H1 (cell line): ENCODE measurements around the gene MYO16. TPM values are rescaled to one million over a fixed set of nuclear protein-coding genes. Genes with fewer than 3 reads are reported as not detected.

ENCODE experiments used
- CTCF ChIA-PET: fragments of 300-600 bp; sonication (Branson Sonifier 250); formaldehyde crosslinking; loops from one replicate; lab custom pipeline; 2021; ENCODE audit not compliant: partially characterized antibody; lab: Charles Lee
- POLR2A ChIA-PET: fragments of 300-600 bp; sonication (Branson Sonifier 250); formaldehyde crosslinking; loops from one replicate; lab custom pipeline; 2021; ENCODE audit warnings: inconsistent platforms; ENCODE audit not compliant: partially characterized antibody; lab: Charles Lee
- DNase-seq, 2 experiments: peaks; one replicate each; pipeline versions ENCODE4 v3.0.0 to v3.0.0-alpha.2; 2010 to 2022; ENCODE audit warnings: low spot score in 2 of 2, low read depth in 1 of 2, mixed read lengths in 1 of 2
- FAIRE-seq: peaks from 2 replicates; lab custom pipeline; 2011; peaks lifted over from hg19 to GRCh38; lab: Jason Lieb, UNC
- H2AFZ ChIP-seq: 2 replicates; pipeline ENCODE4 v1.8.1; 2012; ENCODE audit warnings: low read length, inconsistent platforms
- H2AK5ac ChIP-seq: 2 replicates; pipeline ENCODE4 v1.6.1; 2013; ENCODE audit warnings: low read depth, low read length
- H2BK120ac ChIP-seq: replicated peaks from 2 replicates; pipeline ENCODE3; 2013; ENCODE audit warnings: low read depth, low read length, inconsistent platforms
- H2BK12ac ChIP-seq: 2 replicates; pipeline ENCODE4 v1.6.1; 2013; ENCODE audit warnings: low read depth, low read length
- H2BK15ac ChIP-seq: 2 replicates; pipeline ENCODE4 v1.6.1; 2013; ENCODE audit warnings: low read length
- H2BK20ac ChIP-seq: 2 replicates; pipeline ENCODE4 v1.6.1; 2013; ENCODE audit warnings: low read length
- H2BK5ac ChIP-seq: 2 replicates; pipeline ENCODE4 v1.6.1; 2013; ENCODE audit warnings: low read depth, low read length
- H3K14ac ChIP-seq: 2 replicates; pipeline ENCODE4 v1.6.1; 2013; ENCODE audit warnings: inconsistent platforms; ENCODE audit not compliant: insufficient read length
- H3K18ac ChIP-seq: 2 replicates; pipeline ENCODE4 v1.6.1; 2013; ENCODE audit warnings: low read length; ENCODE audit errors: extremely low read depth
- H3K23ac ChIP-seq: 2 replicates; pipeline ENCODE4 v1.6.1; 2013; ENCODE audit warnings: inconsistent platforms; ENCODE audit not compliant: insufficient read length
- H3K23me2 ChIP-seq: 2 replicates; pipeline ENCODE4 v1.6.1; 2013; ENCODE audit warnings: low read depth, low read length
- H3K27ac ChIP-seq: 2 replicates; pipeline ENCODE4 v1.6.1; 2011; ENCODE audit warnings: low read depth, low read length, inconsistent platforms
- H3K27me3 ChIP-seq, 4 experiments: replicated peaks in 1 of 4; 1 replicate in 1 of 4; 2 replicates in 3 of 4; pipeline versions ENCODE4 v1.6.1 to v1.8.1; 2011 to 2013; ENCODE audit warnings: low read length in 3 of 4, mild to moderate bottlenecking in 3 of 4, inconsistent platforms in 2 of 4, mixed read lengths in 2 of 4, moderate library complexity in 1 of 4; ENCODE audit not compliant: control insufficient read depth in 3 of 4, insufficient read depth in 3 of 4; ENCODE audit errors: extremely low read depth in 1 of 4
- H3K36me3 ChIP-seq, 4 experiments: 2 replicates each; pipeline versions ENCODE4 v1.6.1 to v1.8.1; 2011 to 2013; ENCODE audit warnings: mild to moderate bottlenecking in 4 of 4, low read length in 3 of 4, moderate library complexity in 2 of 4, control low read depth in 1 of 4, inconsistent platforms in 1 of 4; ENCODE audit not compliant: insufficient read depth in 4 of 4, control insufficient read depth in 2 of 4
- H3K4ac ChIP-seq: replicated peaks from 2 replicates; pipeline ENCODE3; 2013; ENCODE audit warnings: low read length, low read depth, mixed read lengths, inconsistent platforms; ENCODE audit not compliant: insufficient read length
- H3K4me1 ChIP-seq, 4 experiments: replicated peaks in 1 of 4; 1 replicate in 1 of 4; 2 replicates in 3 of 4; pipeline versions ENCODE4 v1.6.1 to v1.8.1; 2011 to 2013; ENCODE audit warnings: low read length in 3 of 4, inconsistent platforms in 2 of 4, mixed read lengths in 1 of 4; ENCODE audit not compliant: insufficient read depth in 4 of 4, control insufficient read depth in 3 of 4
- H3K4me2 ChIP-seq, 2 experiments: 2 replicates each; pipeline versions ENCODE4 v1.6.1 to v1.8.1; 2011 to 2013; ENCODE audit warnings: low read depth in 2 of 2, low read length in 2 of 2, control low read depth in 1 of 2, inconsistent platforms in 1 of 2, mild to moderate bottlenecking in 1 of 2; ENCODE audit not compliant: insufficient read depth in 1 of 2
- H3K4me3 ChIP-seq, 4 experiments: fragments of 200-600, 300-600 bp in 1 of 4; sonication (generic), shearing (Covaris generic), sonication (Bioruptor Twin) in 1 of 4; 2 replicates each; pipeline versions ENCODE4 v1.5.1 to v1.8.1; 2011 to 2016; ENCODE audit warnings: low read length in 4 of 4, low read depth in 3 of 4, control low read depth in 2 of 4, inconsistent platforms in 2 of 4, mild to moderate bottlenecking in 2 of 4, mixed read lengths in 1 of 4, moderate library complexity in 1 of 4; ENCODE audit not compliant: insufficient read depth in 2 of 4; ENCODE audit errors: extremely low read depth in 1 of 4
- H3K56ac ChIP-seq: replicated peaks from 2 replicates; pipeline ENCODE3; 2013; ENCODE audit warnings: low read depth, mild to moderate bottlenecking, mixed read lengths, low read length, inconsistent platforms; ENCODE audit not compliant: insufficient read length
- H3K79me1 ChIP-seq: 2 replicates; pipeline ENCODE4 v1.6.1; 2013; ENCODE audit warnings: low read depth, low read length, control low read depth
- H3K79me2 ChIP-seq, 2 experiments: 2 replicates each; pipeline versions ENCODE4 v1.6.1 to v1.8.1; 2012 to 2013; ENCODE audit warnings: low read length in 2 of 2, mild to moderate bottlenecking in 2 of 2, inconsistent platforms in 1 of 2; ENCODE audit not compliant: insufficient read depth in 2 of 2, control insufficient read depth in 1 of 2
- H3K9ac ChIP-seq, 4 experiments: replicated peaks in 1 of 4; 1 replicate in 1 of 4; 2 replicates in 3 of 4; pipeline versions ENCODE4 v1.6.1 to v1.8.1; 2011 to 2013; ENCODE audit warnings: low read depth in 3 of 4, low read length in 3 of 4, control low read depth in 2 of 4, mild to moderate bottlenecking in 2 of 4, moderate library complexity in 2 of 4, inconsistent platforms in 1 of 4; ENCODE audit errors: extremely low read depth in 1 of 4
- H3K9me3 ChIP-seq, 2 experiments: 2 replicates each; pipeline versions ENCODE4 v1.6.1 to v1.8.1; 2012 to 2013; ENCODE audit warnings: mild to moderate bottlenecking in 2 of 2, moderate library complexity in 2 of 2, control low read depth in 1 of 2, inconsistent platforms in 1 of 2, low read depth in 1 of 2, low read length in 1 of 2, mixed read lengths in 1 of 2; ENCODE audit not compliant: insufficient read depth in 2 of 2
- H4K20me1 ChIP-seq, 2 experiments: replicated peaks in 1 of 2; 2 replicates each; pipeline versions ENCODE3 to v1.8.1; 2011 to 2013; ENCODE audit warnings: inconsistent platforms in 2 of 2, low read length in 2 of 2, mild to moderate bottlenecking in 1 of 2; ENCODE audit not compliant: insufficient read depth in 2 of 2, control insufficient read depth in 1 of 2
- H4K5ac ChIP-seq: 2 replicates; pipeline ENCODE4 v1.6.1; 2013; ENCODE audit warnings: low read length, low read depth, mixed read lengths, inconsistent platforms; ENCODE audit not compliant: insufficient read length
- H4K8ac ChIP-seq: 2 replicates; pipeline ENCODE4 v1.8.0; 2013; ENCODE audit warnings: mild to moderate bottlenecking, moderate library complexity, low read length, inconsistent platforms; ENCODE audit not compliant: insufficient read depth; ENCODE audit errors: extremely low read depth
- H4K91ac ChIP-seq: replicated peaks from 2 replicates; pipeline ENCODE3; 2013; ENCODE audit warnings: low read length, mixed read lengths, inconsistent platforms; ENCODE audit not compliant: insufficient read length
- JUND ChIP-seq: IDR thresholded peaks from 2 replicates; pipeline ENCODE4 v1.6.1; 2011; ENCODE audit warnings: mild to moderate bottlenecking, improper control_type of control experiment, low read length
- KDM1A ChIP-seq: fragments of 200-600, 300-600 bp; sonication (generic); IDR thresholded peaks from 2 replicates; pipeline ENCODE4 v1.7.1; 2016; ENCODE audit warnings: mild to moderate bottlenecking, low read length, borderline replicate concordance
- POU5F1 ChIP-seq: IDR thresholded peaks from 2 replicates; pipeline ENCODE4 v1.6.1; 2011; ENCODE audit warnings: low read depth, mild to moderate bottlenecking, low read length, moderate library complexity
- WGBS, 2 experiments: shearing (Covaris generic) in 1 of 2; methylation state at CpG; one replicate each; pipeline versions ENCODE4 v1.1.6 to v1.1.7; 2013 to 2015; ENCODE audit warnings: low lambda C conversion rate in 2 of 2, mixed read lengths in 2 of 2, inconsistent platforms in 1 of 2, low coverage in 1 of 2, missing lambda C conversion rate in 1 of 2; ENCODE audit not compliant: insufficient replicate concordance in 2 of 2, insufficient coverage in 1 of 2, insufficient read length in 1 of 2; ENCODE audit errors: extremely low coverage in 1 of 2, missing lambda C conversion rate in 1 of 2; 5-methylcytosine and 5-hydroxymethylcytosine counted together
- polyA plus RNA-seq, 7 experiments: library from polyadenylated mRNA; depleted of rRNA in 3 of 7; stranded (reverse) in 5 of 7; unstranded in 2 of 7; fragments of >200 nt in 5 of 7; fragments of 200-250 nt in 2 of 7; gene quantifications; 1 replicate in 5 of 7; 2 replicates in 1 of 7; 4 replicates in 1 of 7; pipeline versions ENCODE4 v1.2.1 to v1.2.3, GENCODE V29; 2011 to 2013; ENCODE audit warnings: missing spikeins in 2 of 7, mixed read lengths in 2 of 7
- total RNA-seq: library from RNA; stranded (reverse); fragmentation: NEBNext Ultra II Directional; extraction: Animal tissue kit (Norgen Biotek cat#: 25700); gene quantifications from 2 replicates; pipeline ENCODE4 v1.2.1, GENCODE V29; 2021

MYO16 gene
- total and polyA plus RNA-seq, 2 of the 8 experiments (the other 6 are each of a cell fraction or from before 2014, with no cell fraction given) = 0.02 to 0.22 TPM

GRCh38 chr13:108747843-108748242 is 118.4 kb downstream of the MYO16 start:
- Histone ChIP-seq H3K27ac (no peak overlapping the region), H3K4me3 (no peak overlapping the region), H3K23ac (no peak overlapping the region), H2AFZ (no peak overlapping the region), H4K91ac (no peak overlapping the region), H3K14ac (no peak overlapping the region), H2BK120ac (no peak overlapping the region), H3K18ac (no peak overlapping the region), H3K27me3 (no peaks in the 10 kb centered on the region), H3K9ac (no peak overlapping the region), H3K23me2 (no peaks in the 10 kb centered on the region), H2BK15ac (no peak overlapping the region), H3K4ac (no peak overlapping the region), H3K4me1 (no peaks in the 10 kb centered on the region)
- CTCF ChIA-PET = interaction anchor here (0.8 kb wide), 1 partner anchor 28 kb away, joined by 3 read pairs; no protein-coding TSS in a partner anchor
- DNase-seq = no peak
- TF ChIP-seq KDM1A (no peak), JUND (no peak), POU5F1 (no peak)
- TF ChIP-seq, all 59 proteins: peak for 0
- no peak overlapping the region for H4K8ac ChIP-seq
- no peaks in the 10 kb centered on the region for H4K20me1 ChIP-seq
- no peak overlapping the region for H2BK5ac ChIP-seq
- POLR2A ChIA-PET = no interaction called here
- no peaks in the 10 kb centered on the region for H3K79me1 ChIP-seq
- H4K5ac ChIP-seq = no peak overlapping the region
- no peak overlapping the region for H2AK5ac ChIP-seq
- H2BK12ac ChIP-seq = no peak overlapping the region
- no peaks in the 10 kb centered on the region for H3K9me3 ChIP-seq
- H3K4me2 ChIP-seq = no peak overlapping the region
- no peak overlapping the region for H3K56ac ChIP-seq
- no peak for FAIRE-seq
- no peaks in the 10 kb centered on the region for H3K79me2 ChIP-seq
- H3K36me3 ChIP-seq = no peaks in the 10 kb centered on the region
- no peak overlapping the region for H2BK20ac ChIP-seq
- WGBS, 2 experiments = 85% methylated on average over 1 of the region's 1 CpG; no CpG with 5 or more reads in 1 of the 2 experiments
